K562 (cell line): ENCODE results near the gene INPP4B. TPM values are rescaled to one million over a fixed set of nuclear protein-coding genes. Genes with fewer than 3 reads are reported as not detected.
A peak's percentile ranks its signal among the peaks of the same experiment; 100 is the strongest.

ENCODE experiments used
- ATAC-seq: fragments of 200-7000 bp; cut with Tn5 transposase; 3 replicates; pipeline ENCODE4 v1.9.1; 2020; ENCODE audit warnings: moderate library complexity
- Bru-seq: library from RNA; stranded (reverse); fragments of 400-500 nt; gene quantifications from one replicate; lab custom pipeline; 2021; lab: Mats Ljungman, UMichigan
- BruChase-seq, 2 experiments: library from RNA; stranded (reverse); fragments of 400-500 nt; gene quantifications; one replicate each; lab custom pipeline; 2021; lab: Mats Ljungman, UMichigan
- BruUV-seq: library from RNA; stranded (reverse); fragments of 400-500 nt; replicated peaks from 2 replicates; lab custom pipeline; 2021; lab: Mats Ljungman, UMichigan
- CTCF ChIA-PET: fragments of 300-600 bp; formaldehyde crosslinking; extraction: SDS; loops from one replicate; lab custom pipeline; 2021; ENCODE audit warnings: low intra/inter-chr PET ratio; lab: Yijun Ruan, JAX
- POLR2A ChIA-PET: fragments of 300-600, 350-650 bp; sonication (Branson Sonifier 250); formaldehyde crosslinking; extraction: SDS; loops from one replicate; lab custom pipeline; 2021; ENCODE audit warnings: antibody characterized with exemption, inconsistent platforms; lab: Yijun Ruan, JAX
- DNase-seq, 4 experiments: peaks; one replicate each; pipeline versions ENCODE4 v3.0.0 to v3.0.0-alpha.2; 2011 to 2018; ENCODE audit warnings: low spot score in 3 of 4, mixed read lengths in 3 of 4; ENCODE audit errors: extremely low read depth in 1 of 4
- FAIRE-seq: peaks from 2 replicates; lab custom pipeline; 2011; peaks lifted over from hg19 to GRCh38; lab: Jason Lieb, UNC
- H2AFZ ChIP-seq: 2 replicates; pipeline ENCODE4 v1.6.0; 2011; ENCODE audit warnings: low read depth, low read length, control low read depth, inconsistent platforms
- H3K27ac ChIP-seq: fragments of 200-600 bp; 3 replicates; pipeline ENCODE4 v1.8.0; 2011; ENCODE audit warnings: low read depth, mild to moderate bottlenecking, control low read depth, inconsistent platforms, low read length, moderate library complexity, mixed read lengths; ENCODE audit errors: extremely low read depth
- H3K27me3 ChIP-seq, 2 experiments: fragments of 300-600 bp in 1 of 2; 2 replicates in 1 of 2; 3 replicates in 1 of 2; pipeline versions ENCODE4 v1.6.0 to v1.8.0; 2011; ENCODE audit warnings: inconsistent platforms in 2 of 2, low read length in 2 of 2, mild to moderate bottlenecking in 1 of 2, mixed read lengths in 1 of 2, moderate library complexity in 1 of 2; ENCODE audit not compliant: control insufficient read depth in 2 of 2, insufficient read depth in 2 of 2
- H3K36me3 ChIP-seq: fragments of 300-600 bp; 3 replicates; pipeline ENCODE4 v1.8.0; 2011; ENCODE audit warnings: mild to moderate bottlenecking, low read length, inconsistent platforms; ENCODE audit not compliant: control insufficient read depth, insufficient read depth
- H3K4me1 ChIP-seq, 2 experiments: fragments of 200-600 bp in 1 of 2; replicated peaks in 1 of 2; 2 replicates in 1 of 2; 3 replicates in 1 of 2; pipeline versions ENCODE4 v1.5.1 to v1.8.0; 2011; ENCODE audit warnings: inconsistent platforms in 2 of 2, low read length in 2 of 2, mild to moderate bottlenecking in 1 of 2, mixed read lengths in 1 of 2, moderate library complexity in 1 of 2; ENCODE audit not compliant: control insufficient read depth in 2 of 2, insufficient read depth in 2 of 2
- H3K4me2 ChIP-seq: 2 replicates; pipeline ENCODE4 v1.6.1; 2011; ENCODE audit warnings: low read length, control low read depth, inconsistent platforms, mixed read lengths; ENCODE audit not compliant: insufficient read depth
- H3K4me3 ChIP-seq: fragments of 200-600 bp; sonication (generic), shearing (Covaris generic); 2 replicates; pipeline ENCODE4 v1.5.1; 2016; ENCODE audit warnings: control low read depth, inconsistent platforms
- H3K79me2 ChIP-seq: fragments of 200-600 bp; 3 replicates; pipeline ENCODE4 v1.8.0; 2011; ENCODE audit warnings: low read length, inconsistent platforms; ENCODE audit not compliant: control insufficient read depth, insufficient read depth
- H3K9ac ChIP-seq, 2 experiments: 2 replicates each; pipeline versions ENCODE4 v1.6.0 to v1.6.1; 2011; ENCODE audit warnings: low read depth in 2 of 2, low read length in 2 of 2, control low read depth in 1 of 2, inconsistent platforms in 1 of 2, mild to moderate bottlenecking in 1 of 2, mixed read lengths in 1 of 2; ENCODE audit not compliant: insufficient read depth in 1 of 2
- H3K9me1 ChIP-seq: one replicate; pipeline ENCODE4 v1.6.0; 2011; ENCODE audit warnings: inconsistent platforms, mild to moderate bottlenecking, low read length, moderate library complexity; ENCODE audit not compliant: control insufficient read depth, insufficient read depth
- H3K9me3 ChIP-seq: replicated peaks from 2 replicates; pipeline ENCODE4 v1.5.1; 2011; ENCODE audit warnings: low read depth, low read length, inconsistent platforms; ENCODE audit not compliant: control insufficient read depth, insufficient read depth
- H4K20me1 ChIP-seq: replicated peaks from 2 replicates; pipeline ENCODE4 v1.6.1; 2011; ENCODE audit warnings: low read length, inconsistent platforms, mixed read lengths; ENCODE audit not compliant: control insufficient read depth, insufficient read depth
- BRD9 ChIP-seq: fragments of 450-650 bp; IDR thresholded peaks from 2 replicates; pipeline ENCODE4 v1.6.1; 2018; ENCODE audit warnings: low read depth; ENCODE audit not compliant: partially characterized antibody
- GATA2 ChIP-seq: sonication (generic); formaldehyde crosslinking; IDR thresholded peaks from 2 replicates; pipeline ENCODE4 v1.4.0; 2020; ENCODE audit warnings: mild to moderate bottlenecking, missing genetic modification reagents
- GTF2A2 ChIP-seq: IDR thresholded peaks from 2 replicates; pipeline ENCODE4 v1.6.1; 2016; ENCODE audit warnings: mild to moderate bottlenecking, missing genetic modification characterization, missing compliant biosample characterization
- HNRNPLL ChIP-seq: fragments of 200-400 bp; formaldehyde crosslinking; IDR thresholded peaks from 2 replicates; pipeline ENCODE4 v1.6.1; 2017; ENCODE audit warnings: low read length, low read depth, mild to moderate bottlenecking; ENCODE audit not compliant: poor library complexity, severe bottlenecking
- IFI16 ChIP-seq: fragments of 250-450 bp; sonication (Bioruptor Pico); IDR thresholded peaks from 2 replicates; pipeline ENCODE4 v2.1.2; 2022; ENCODE audit warnings: mild to moderate bottlenecking, inconsistent platforms
- KAT2B ChIP-seq: IDR thresholded peaks from one replicate; pipeline ENCODE4 v1.6.1; 2012; ENCODE audit warnings: low read depth, mild to moderate bottlenecking, control low read depth, inconsistent platforms, low read length, moderate library complexity
- MCM2 ChIP-seq: fragments of 450-650 bp; IDR thresholded peaks from 2 replicates; pipeline ENCODE4 v1.6.1; 2017; ENCODE audit warnings: low read depth, mild to moderate bottlenecking
- MTA2 ChIP-seq: fragments of 450-650 bp; IDR thresholded peaks from 2 replicates; pipeline ENCODE4 v1.6.1; 2016; ENCODE audit warnings: low read depth
- MYC ChIP-seq, 2 experiments: fragments of 250-450 bp in 1 of 2; sonication (Bioruptor Pico) in 1 of 2; IDR thresholded peaks; 2 replicates each; pipeline versions ENCODE4 v1.5.1 to v1.6.1; 2012 to 2021; ENCODE audit warnings: low read depth in 2 of 2, borderline replicate concordance in 1 of 2, improper control_type of control experiment in 1 of 2, low read length in 1 of 2, mild to moderate bottlenecking in 1 of 2, moderate library complexity in 1 of 2
- NONO ChIP-seq, 2 experiments: fragments of 200-400 bp in 1 of 2; fragments of 450-650 bp in 1 of 2; formaldehyde crosslinking in 1 of 2; IDR thresholded peaks; 2 replicates each; pipeline ENCODE4 v1.6.1; 2017; ENCODE audit warnings: low read depth in 2 of 2, mild to moderate bottlenecking in 2 of 2, moderate library complexity in 2 of 2, low read length in 1 of 2
- POLR2B ChIP-seq: fragments of 450-650 bp; IDR thresholded peaks from 2 replicates; pipeline ENCODE4 v1.6.1; 2018; ENCODE audit warnings: low read depth; ENCODE audit not compliant: partially characterized antibody
- SOX6 ChIP-seq: fragments of 450-650 bp; IDR thresholded peaks from 2 replicates; pipeline ENCODE4 v1.6.1; 2014; ENCODE audit warnings: mild to moderate bottlenecking
- SREBF1 ChIP-seq: fragments of 150-350 bp; IDR thresholded peaks from 2 replicates; pipeline ENCODE4 v1.6.1; 2014; ENCODE audit warnings: antibody characterized with exemption, low read depth, low read length, borderline replicate concordance
- ZBTB34 ChIP-seq: fragments of 250-450 bp; sonication (Bioruptor Pico); IDR thresholded peaks from 2 replicates; pipeline ENCODE4 v1.8.0; 2021; ENCODE audit warnings: mild to moderate bottlenecking, moderate library complexity
- ZNF184 ChIP-seq: sonication (generic); formaldehyde crosslinking; IDR thresholded peaks from 2 replicates; pipeline ENCODE4 v1.5.0; 2020; ENCODE audit warnings: missing genetic modification reagents
- WGBS: fragments of 100-300 bp; shearing (Covaris generic); methylation state at CpG from one replicate; pipeline ENCODE4 v1.1.6; 2016; ENCODE audit warnings: low coverage, mixed read lengths; ENCODE audit not compliant: insufficient coverage; ENCODE audit errors: missing lambda C conversion rate; 5-methylcytosine and 5-hydroxymethylcytosine counted together
- in situ Hi-C: fragments of 300-500 bp; cut with MboI; formaldehyde crosslinking; loops from 4 replicates; pipeline ENCODE4 v1.15.0; 2018; ENCODE audit warnings: inconsistent platforms, mixed read lengths
- intact Hi-C: fragments of 100-400 bp; cut with micrococcal nuclease; formaldehyde crosslinking; loops from 2 replicates; pipeline ENCODE4 v1.14.2; 2022
- long read RNA-seq, 3 experiments: library from polyadenylated mRNA in 2 of 3; library from RNA in 1 of 3; unstranded in 2 of 3; stranded (forward) in 1 of 3; transcript quantifications; one replicate each; pipeline ENCODE4 v2.0.0, GENCODE V29; 2019 to 2022
- polyA minus RNA-seq, 3 experiments: library from RNA; depleted of rRNA, polyadenylated mRNA; stranded (reverse); fragments of >200 nt; gene quantifications; 2 replicates each; pipeline ENCODE4 v1.2.3, GENCODE V29; 2011
- polyA plus RNA-seq, 8 experiments: library from polyadenylated mRNA; depleted of rRNA in 4 of 8; stranded (reverse) in 5 of 8; unstranded in 3 of 8; fragments of >200 nt; fragmentation: Nextera tagmentation in 2 of 8; fragmentation: Illumina TruSeq in 1 of 8; extraction: Ambion mirVana in 2 of 8; extraction: Trizol in 1 of 8; gene quantifications; 2 replicates each; pipeline versions ENCODE4 v1.2.1 to v1.2.3, GENCODE V29; 2011 to 2014; ENCODE audit warnings: inconsistent platforms in 1 of 8, missing spikeins in 1 of 8
- total RNA-seq, 7 experiments: library from RNA; depleted of rRNA in 6 of 7; stranded (reverse); fragments of >200 nt in 6 of 7; fragmentation: Illumina TruSeq in 2 of 7; extraction: Trizol in 2 of 7; gene quantifications; 2 replicates each; pipeline versions ENCODE4 v1.2.1 to v1.2.3, GENCODE V29; 2011 to 2021; ENCODE audit warnings: low replicate concordance in 1 of 7

The INPP4B gene
- not detected in 2 replicates for total RNA-seq (2011; cell fraction: chromatin; rRNA removed; ENCODE audit: low replicate concordance)
- not detected in 2 replicates for total RNA-seq (2011; cell fraction: nucleolus; rRNA removed)
- total RNA-seq (2011; cell fraction: nucleoplasm; rRNA removed) = not detected in 2 replicates
- total RNA-seq (2014; rRNA removed) (not detected in 2 replicates), total RNA-seq (2014; rRNA removed; fragmentation: Illumina TruSeq; extraction: Trizol) (0.04 TPM in 1 of 2 replicates, not detected in the other), total RNA-seq (2015; rRNA removed; fragmentation: Illumina TruSeq; extraction: Trizol) (not detected in 2 replicates), total RNA-seq (2021) (0.11 and 0.22 TPM in 2 replicates), polyA plus RNA-seq (2011; rRNA removed) (not detected in 2 replicates), polyA plus RNA-seq (2014; fragmentation: Illumina TruSeq; extraction: Trizol) (not detected in 2 replicates), polyA plus RNA-seq (2014; fragmentation: Nextera tagmentation; extraction: Ambion mirVana) (not detected), polyA plus RNA-seq (2014; rRNA removed) (not detected in 2 replicates), polyA minus RNA-seq (2011; rRNA and poly(A)+ RNA removed) (not detected in 2 replicates), Bru-seq, nascent RNA (percentile 7 among the genes with signal in this experiment), BruChase-seq, experiment 1, labeled RNA remaining after a 2-hour chase (percentile 7 among the genes with signal in this experiment), BruChase-seq, experiment 2, labeled RNA remaining after a 6-hour chase (percentile 9 among the genes with signal in this experiment)
- polyA plus RNA-seq (2011; cell fraction: cytosol; rRNA removed) = not detected in 2 replicates
- not detected in 2 replicates for polyA plus RNA-seq (2011; cell fraction: nucleus; rRNA removed)
- polyA plus RNA-seq (2012) = not detected in 2 replicates
- polyA minus RNA-seq (2011; cell fraction: cytosol; rRNA and poly(A)+ RNA removed) = not detected in 2 replicates
- not detected in 2 replicates for polyA minus RNA-seq (2011; cell fraction: nucleus; rRNA and poly(A)+ RNA removed)
- long read RNA-seq, experiment 1, partial matches to known transcripts = 0 of 1 reads
- long read RNA-seq, experiment 1, other reads (novel, unspliced or antisense) = 1 of 1 reads
- long read RNA-seq, experiment 2 = 0 reads
- long read RNA-seq, experiment 3 = 0 reads

- intact Hi-C loops = loop anchor here (5.0 to 10.0 kb wide), 2 partner anchors 1541 to 1689 kb away; no protein-coding TSS in a partner anchor
- H4K20me1 ChIP-seq = no peaks in the 10 kb centered on the region
- no peak within 1 kb of the TSS for H3K4me2 ChIP-seq
- no peak for FAIRE-seq
- no peaks in the 10 kb centered on the region for H3K9me1 ChIP-seq
- no peak within 1 kb of the TSS for H3K4me3 ChIP-seq
- POLR2A ChIA-PET = no interaction called here
- no peaks in the 10 kb centered on the region for H3K36me3 ChIP-seq
- H3K4me1 ChIP-seq = peaks cover 0 to 6% of the 10 kb centered on the region in 2 experiments; a peak in 1 of 5 replicates
- no peak within 1 kb of the TSS for H3K9ac ChIP-seq
- CTCF ChIA-PET = no interaction called here
- no peaks in the 10 kb centered on the region for H3K9me3 ChIP-seq
- no peak for DNase-seq
- in situ Hi-C loops = no loop called here
- no peaks in the 10 kb centered on the region for H3K27me3 ChIP-seq
- TF ChIP-seq NONO (IDR thresholded peaks at IDR 0.05; ENCODE audit: low read depth in 2 of 2, low read length in 1 of 2) = no peak
- TF ChIP-seq MTA2 = no peak
- TF ChIP-seq GTF2A2 (tag) = no peak
- TF ChIP-seq HNRNPLL = no peak
- no peak for TF ChIP-seq MYC (IDR thresholded peaks at IDR 0.05; ENCODE audit: low read depth, low read length)
- no peak for TF ChIP-seq MYC (CRISPR knock-in tag; IDR thresholded peaks at IDR 0.05; ENCODE audit: borderline replicate concordance, low read depth)
- TF ChIP-seq GATA2 (CRISPR knock-in tag) = no peak
- TF ChIP-seq POLR2B = no peak
- TF ChIP-seq ZNF184 (CRISPR knock-in tag) = no peak
- no peak for TF ChIP-seq KAT2B
- no peak for TF ChIP-seq BRD9
- no peak for TF ChIP-seq IFI16 (CRISPR knock-in tag)
- no peak for TF ChIP-seq SREBF1
- TF ChIP-seq ZBTB34 (CRISPR knock-in tag) = no peak
- no peak for TF ChIP-seq SOX6
- TF ChIP-seq MCM2 = no peak
- H3K27ac ChIP-seq = no peak within 1 kb of the TSS
- H3K79me2 ChIP-seq = no peaks in the 10 kb centered on the region
- ATAC-seq = no peak
- WGBS = 13% methylated on average over 37 of the region's 55 CpGs
- H2AFZ ChIP-seq = no peak within 1 kb of the TSS
- no TSS peak for BruUV-seq
Measured at GRCh38 chr4:142846108-142846728, at the start of gene INPP4B. INPP4B (minus strand) TSS chr4:142846301.
